HepG2 (cell line): ENCODE data around the gene PAK6. TPM values are rescaled to one million over a fixed set of nuclear protein-coding genes. Genes with fewer than 3 reads are reported as not detected.

Experiments used
- ATAC-seq: fragments of 200-7000 bp; cut with Tn5 transposase; 3 replicates; pipeline ENCODE4 v1.9.1; 2020; ENCODE audit warnings: mild to moderate bottlenecking, moderate library complexity
- BruUV-seq: library from RNA; stranded (reverse); fragments of 400-500 nt; replicated peaks from 2 replicates; lab custom pipeline; 2021; lab: Mats Ljungman, UMichigan
- CTCF ChIA-PET: fragments of 300-600 bp; formaldehyde crosslinking; extraction: SDS; loops from one replicate; lab custom pipeline; 2021; ENCODE audit warnings: low total read pairs, inconsistent platforms, low intra/inter-chr PET ratio; lab: Yijun Ruan, JAX
- POLR2A ChIA-PET: fragments of 350-600 bp; sonication (Branson Sonifier 250); formaldehyde crosslinking; loops from one replicate; lab custom pipeline; 2020; ENCODE audit warnings: antibody characterized with exemption, inconsistent platforms; lab: Yijun Ruan, JAX
- DNase-seq: peaks from one replicate; pipeline ENCODE4 v3.0.0-alpha.2; 2015; ENCODE audit warnings: low spot score
- FAIRE-seq: peaks from 3 replicates; lab custom pipeline; 2011; peaks lifted over from hg19 to GRCh38; lab: Jason Lieb, UNC
- H2AFZ ChIP-seq: one replicate; pipeline ENCODE4 v1.6.1; 2011; ENCODE audit warnings: low read length, inconsistent platforms
- H3K27ac ChIP-seq: fragments of 300-600 bp; 3 replicates; pipeline ENCODE4 v1.8.0; 2011; ENCODE audit warnings: mixed run types, mild to moderate bottlenecking, mixed read lengths, low read length, inconsistent platforms; ENCODE audit not compliant: insufficient read depth; ENCODE audit errors: extremely low read length
- H3K27me3 ChIP-seq, 2 experiments: fragments of 200-600 bp in 1 of 2; 2 replicates in 1 of 2; 3 replicates in 1 of 2; pipeline versions ENCODE4 v1.6.0 to v1.8.0; 2011; ENCODE audit warnings: low read length in 2 of 2, mild to moderate bottlenecking in 2 of 2, moderate library complexity in 2 of 2, inconsistent platforms in 1 of 2; ENCODE audit not compliant: insufficient read depth in 2 of 2, control insufficient read depth in 1 of 2
- H3K36me3 ChIP-seq, 2 experiments: fragments of 200-600 bp in 1 of 2; replicated peaks in 1 of 2; 2 replicates in 1 of 2; 3 replicates in 1 of 2; pipeline versions ENCODE4 v1.5.1 to v1.8.0; 2011; ENCODE audit warnings: low read length in 2 of 2, inconsistent platforms in 1 of 2; ENCODE audit not compliant: insufficient read depth in 2 of 2, control insufficient read depth in 1 of 2
- H3K4me1 ChIP-seq: 2 replicates; pipeline ENCODE4 v1.5.1; 2012; ENCODE audit warnings: low read length, inconsistent platforms; ENCODE audit not compliant: insufficient read depth
- H3K4me2 ChIP-seq: 2 replicates; pipeline ENCODE4 v1.6.0; 2011; ENCODE audit warnings: low read depth, low read length, inconsistent platforms
- H3K4me3 ChIP-seq, 3 experiments: fragments of 200-600 bp in 1 of 3; sonication (generic), shearing (Covaris generic) in 1 of 3; replicated peaks in 1 of 3; 2 replicates each; pipeline ENCODE4 v1.5.1; 2011 to 2016; ENCODE audit warnings: low read length in 3 of 3, inconsistent platforms in 2 of 3, low read depth in 2 of 3, mild to moderate bottlenecking in 2 of 3, control low read depth in 1 of 3, mixed read lengths in 1 of 3; ENCODE audit not compliant: insufficient read depth in 1 of 3
- H3K79me2 ChIP-seq: one replicate; pipeline ENCODE4 v1.6.1; 2011; ENCODE audit warnings: low read length, inconsistent platforms; ENCODE audit not compliant: insufficient read depth
- H3K9ac ChIP-seq: 2 replicates; pipeline ENCODE4 v1.6.0; 2011; ENCODE audit warnings: mild to moderate bottlenecking, low read depth, low read length, inconsistent platforms; ENCODE audit not compliant: insufficient read depth
- H3K9me3 ChIP-seq: 2 replicates; pipeline ENCODE4 v1.5.1; 2012; ENCODE audit warnings: mild to moderate bottlenecking, low read length
- H4K20me1 ChIP-seq: 2 replicates; pipeline ENCODE4 v1.6.0; 2011; ENCODE audit warnings: inconsistent platforms, mild to moderate bottlenecking, low read length, moderate library complexity; ENCODE audit not compliant: insufficient read depth
- IKZF4 ChIP-seq: sonication (generic); formaldehyde crosslinking; IDR thresholded peaks from 2 replicates; pipeline ENCODE4 v1.5.1; 2020; ENCODE audit warnings: borderline replicate concordance, mild to moderate bottlenecking, low read depth, missing genetic modification reagents; ENCODE audit errors: not compliant biosample characterization
- IRF2 ChIP-seq: IDR thresholded peaks from 2 replicates; pipeline ENCODE4 v1.6.1; 2018; ENCODE audit warnings: missing genetic modification reagents, missing compliant biosample characterization
- MED13 ChIP-seq: sonication (generic); formaldehyde crosslinking; IDR thresholded peaks from 2 replicates; pipeline ENCODE4 v1.5.0; 2020; ENCODE audit warnings: missing genetic modification reagents
- MTF1 ChIP-seq: sonication (generic); formaldehyde crosslinking; IDR thresholded peaks from 2 replicates; pipeline ENCODE4 v1.5.0; 2020; ENCODE audit warnings: missing genetic modification reagents
- PITX1 ChIP-seq: sonication (generic); formaldehyde crosslinking; IDR thresholded peaks from 2 replicates; pipeline ENCODE4 v1.5.1; 2020; ENCODE audit warnings: mild to moderate bottlenecking, missing genetic modification reagents
- SAP130 ChIP-seq: IDR thresholded peaks from 2 replicates; pipeline ENCODE4 v1.6.1; 2016; ENCODE audit warnings: low read depth
- SMARCE1 ChIP-seq: fragments of 450-650 bp; IDR thresholded peaks from 2 replicates; pipeline ENCODE4 v1.6.1; 2017; ENCODE audit warnings: borderline replicate concordance
- TAF1 ChIP-seq: sonication (generic); formaldehyde crosslinking; IDR thresholded peaks from 2 replicates; pipeline ENCODE4 v1.4.0; 2020; ENCODE audit warnings: missing genetic modification reagents
- YEATS2 ChIP-seq: sonication (generic); formaldehyde crosslinking; IDR thresholded peaks from 2 replicates; pipeline ENCODE4 v1.4.0; 2020; ENCODE audit warnings: missing genetic modification reagents, borderline replicate concordance
- ZBTB37 ChIP-seq: sonication (generic); formaldehyde crosslinking; IDR thresholded peaks from 2 replicates; pipeline ENCODE4 v1.4.0; 2020; ENCODE audit warnings: mild to moderate bottlenecking, missing genetic modification reagents
- ZKSCAN5 ChIP-seq: sonication (generic); formaldehyde crosslinking; IDR thresholded peaks from 2 replicates; pipeline ENCODE4 v1.5.1; 2020; ENCODE audit warnings: mild to moderate bottlenecking, missing genetic modification reagents
- ZNF496 ChIP-seq: sonication (generic); formaldehyde crosslinking; IDR thresholded peaks from 2 replicates; pipeline ENCODE4 v1.8.1; 2023; ENCODE audit warnings: mild to moderate bottlenecking, moderate library complexity, missing genetic modification reagents; ENCODE audit not compliant: insufficient replicate concordance
- ZNF501 ChIP-seq: sonication (generic); formaldehyde crosslinking; IDR thresholded peaks from 2 replicates; pipeline ENCODE4 v1.5.1; 2020; ENCODE audit warnings: mild to moderate bottlenecking, moderate library complexity, missing genetic modification reagents
- ZNF564 ChIP-seq: sonication (generic); formaldehyde crosslinking; IDR thresholded peaks from 2 replicates; pipeline ENCODE4 v1.8.1; 2023; ENCODE audit warnings: mild to moderate bottlenecking, missing genetic modification reagents
- WGBS: methylation state at CpG from one replicate; pipeline ENCODE4 v1.1.6; 2017; ENCODE audit warnings: low lambda C conversion rate; 5-methylcytosine and 5-hydroxymethylcytosine counted together
- in situ Hi-C: cut with HindIII; loops from 2 replicates; pipeline ENCODE4 v1.10.0; 2017; ENCODE audit warnings: low pct_unique_long_range_greater_than_20kb; ENCODE audit not compliant: extremely low pct_ligation_motif_present
- intact Hi-C: fragments of 100-400 bp; cut with micrococcal nuclease; formaldehyde crosslinking; loops from one replicate; pipeline ENCODE4 v1.10.0; 2022; ENCODE audit not compliant: unreplicated experiment
- polyA plus RNA-seq, 8 experiments: library from polyadenylated mRNA; depleted of rRNA in 3 of 8; stranded (reverse) in 7 of 8; unstranded in 1 of 8; fragments of >200 nt; fragmentation: Illumina TruSeq in 4 of 8; extraction: Trizol in 4 of 8; gene quantifications; 2 replicates each; pipeline versions ENCODE4 v1.2.1 to v1.2.3, GENCODE V29; 2011 to 2016; ENCODE audit warnings: low read depth in 4 of 8, missing spikeins in 1 of 8, mixed read lengths in 1 of 8; ENCODE audit not compliant: insufficient read depth in 1 of 8
- total RNA-seq, 5 experiments: library from RNA; depleted of rRNA; stranded (reverse); fragments of >200 nt; fragmentation: Illumina TruSeq; extraction: Trizol; gene quantifications; 2 replicates each; pipeline ENCODE4 v1.2.3, GENCODE V29; 2016; ENCODE audit warnings: low read depth in 1 of 5
- TF ChIP-seq, protein P1 (sequence below): sonication (generic); formaldehyde crosslinking; IDR thresholded peaks from one replicate; pipeline ENCODE4 v1.5.1; 2020; ENCODE audit warnings: mild to moderate bottlenecking, missing genetic modification reagents; ENCODE audit errors: not compliant biosample characterization

PAK6 gene
- total and polyA plus RNA-seq, 2 of the 13 experiments (the other 11 are each of a cell fraction or from before 2014, with no cell fraction given): 0.07 TPM; not detected in 1

DNA sequence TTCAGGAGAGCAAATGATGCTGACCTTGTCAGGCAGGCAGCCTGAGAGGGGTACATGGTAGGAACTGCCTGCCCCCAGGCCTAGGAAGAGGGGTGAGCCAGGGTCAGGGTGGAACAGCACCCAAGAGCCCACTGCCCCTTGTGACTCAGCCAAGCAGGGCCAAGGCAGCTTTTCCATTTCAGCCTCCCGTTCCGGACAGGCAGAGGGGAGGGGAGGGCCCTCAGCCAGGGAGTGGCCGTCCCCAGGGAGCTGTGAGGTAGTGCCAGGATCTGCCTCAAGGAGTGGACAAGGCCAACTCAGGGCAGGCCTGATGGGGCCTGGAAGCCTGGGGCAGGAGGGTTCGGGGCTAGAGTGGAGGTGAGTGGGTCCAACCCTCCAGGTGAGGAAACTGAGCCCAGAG is 49.1 kb downstream of the PAK6 start:
- Histone ChIP-seq H3K4me2 (no peak overlapping the region), H3K4me3 (no peak overlapping the region), H3K9me3 (no peaks in the 10 kb centered on the region), H4K20me1 (no peaks in the 10 kb centered on the region), H2AFZ (no peak overlapping the region), H3K27ac (no peak overlapping the region), H3K79me2 (no peaks in the 10 kb centered on the region), H3K36me3 (no peaks in the 10 kb centered on the region), H3K4me1 (peaks cover 10% of the 10 kb centered on the region; the same call in 1 of the 2 replicates), H3K9ac (no peak overlapping the region), H3K27me3 (peaks cover 21 to 95% of the 10 kb centered on the region in 2 experiments)
- WGBS: 0% methylated on average over 1 of the region's 4 CpGs
- FAIRE-seq (no peak), ATAC-seq (no peak), DNase-seq (no peak)
- CTCF ChIA-PET: no interaction called here
- TF ChIP-seq ZNF501 (CRISPR knock-in tag) (no peak), PITX1 (CRISPR knock-in tag) (no peak), IKZF4 (no peak), SAP130 (CRISPR knock-in tag) (no peak), ZNF496 (CRISPR knock-in tag) (no peak), YEATS2 (CRISPR knock-in tag) (no peak), ZBTB37 (CRISPR knock-in tag) (no peak), SMARCE1 (no peak), MTF1 (CRISPR knock-in tag) (no peak), IRF2 (CRISPR knock-in tag) (no peak), ZKSCAN5 (CRISPR knock-in tag) (no peak), MED13 (CRISPR knock-in tag) (no peak), ZNF564 (CRISPR knock-in tag) (no peak), TAF1 (no peak)
- TF ChIP-seq, protein P1, sequence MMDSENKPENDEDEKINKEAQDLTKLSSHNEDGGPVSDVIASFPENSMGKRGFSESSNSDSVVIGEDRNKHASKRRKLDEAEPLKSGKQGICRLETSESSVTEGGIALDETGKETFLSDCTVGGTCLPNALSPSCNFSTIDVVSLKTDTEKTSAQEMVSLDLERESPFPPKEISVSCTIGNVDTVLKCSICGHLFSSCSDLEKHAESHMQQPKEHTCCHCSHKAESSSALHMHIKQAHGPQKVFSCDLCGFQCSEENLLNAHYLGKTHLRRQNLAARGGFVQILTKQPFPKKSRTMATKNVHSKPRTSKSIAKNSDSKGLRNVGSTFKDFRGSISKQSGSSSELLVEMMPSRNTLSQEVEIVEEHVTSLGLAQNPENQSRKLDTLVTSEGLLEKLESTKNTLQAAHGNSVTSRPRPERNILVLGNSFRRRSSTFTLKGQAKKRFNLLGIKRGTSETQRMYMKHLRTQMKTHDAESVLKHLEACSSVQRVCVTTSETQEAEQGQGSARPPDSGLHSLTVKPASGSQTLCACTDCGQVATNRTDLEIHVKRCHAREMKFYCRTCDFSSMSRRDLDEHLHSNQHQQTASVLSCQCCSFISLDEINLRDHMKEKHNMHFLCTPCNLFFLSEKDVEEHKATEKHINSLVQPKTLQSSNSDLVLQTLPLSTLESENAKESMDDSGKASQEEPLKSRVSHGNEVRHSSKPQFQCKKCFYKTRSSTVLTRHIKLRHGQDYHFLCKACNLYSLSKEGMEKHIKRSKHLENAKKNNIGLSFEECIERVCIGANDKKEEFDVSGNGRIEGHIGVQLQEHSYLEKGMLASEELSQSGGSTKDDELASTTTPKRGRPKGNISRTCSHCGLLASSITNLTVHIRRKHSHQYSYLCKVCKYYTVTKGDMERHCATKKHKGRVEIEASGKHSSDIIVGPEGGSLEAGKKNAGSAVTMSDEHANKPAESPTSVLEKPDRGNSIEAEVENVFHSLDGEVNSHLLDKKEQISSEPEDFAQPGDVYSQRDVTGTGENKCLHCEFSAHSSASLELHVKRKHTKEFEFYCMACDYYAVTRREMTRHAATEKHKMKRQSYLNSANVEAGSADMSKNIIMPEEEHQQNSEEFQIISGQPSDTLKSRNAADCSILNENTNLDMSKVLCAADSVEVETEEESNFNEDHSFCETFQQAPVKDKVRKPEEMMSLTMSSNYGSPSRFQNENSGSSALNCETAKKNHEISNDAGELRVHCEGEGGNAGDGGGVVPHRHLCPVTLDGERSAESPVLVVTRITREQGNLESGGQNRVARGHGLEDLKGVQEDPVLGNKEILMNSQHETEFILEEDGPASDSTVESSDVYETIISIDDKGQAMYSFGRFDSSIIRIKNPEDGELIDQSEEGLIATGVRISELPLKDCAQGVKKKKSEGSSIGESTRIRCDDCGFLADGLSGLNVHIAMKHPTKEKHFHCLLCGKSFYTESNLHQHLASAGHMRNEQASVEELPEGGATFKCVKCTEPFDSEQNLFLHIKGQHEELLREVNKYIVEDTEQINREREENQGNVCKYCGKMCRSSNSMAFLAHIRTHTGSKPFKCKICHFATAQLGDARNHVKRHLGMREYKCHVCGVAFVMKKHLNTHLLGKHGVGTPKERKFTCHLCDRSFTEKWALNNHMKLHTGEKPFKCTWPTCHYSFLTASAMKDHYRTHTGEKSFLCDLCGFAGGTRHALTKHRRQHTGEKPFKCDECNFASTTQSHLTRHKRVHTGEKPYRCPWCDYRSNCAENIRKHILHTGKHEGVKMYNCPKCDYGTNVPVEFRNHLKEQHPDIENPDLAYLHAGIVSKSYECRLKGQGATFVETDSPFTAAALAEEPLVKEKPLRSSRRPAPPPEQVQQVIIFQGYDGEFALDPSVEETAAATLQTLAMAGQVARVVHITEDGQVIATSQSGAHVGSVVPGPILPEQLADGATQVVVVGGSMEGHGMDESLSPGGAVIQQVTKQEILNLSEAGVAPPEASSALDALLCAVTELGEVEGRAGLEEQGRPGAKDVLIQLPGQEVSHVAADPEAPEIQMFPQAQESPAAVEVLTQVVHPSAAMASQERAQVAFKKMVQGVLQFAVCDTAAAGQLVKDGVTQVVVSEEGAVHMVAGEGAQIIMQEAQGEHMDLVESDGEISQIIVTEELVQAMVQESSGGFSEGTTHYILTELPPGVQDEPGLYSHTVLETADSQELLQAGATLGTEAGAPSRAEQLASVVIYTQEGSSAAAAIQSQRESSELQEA (CRISPR knock-in tag): no peak
- BruUV-seq: no TSS peak
- in situ Hi-C loops: no loop called here
- intact Hi-C loops: no loop called here
- POLR2A ChIA-PET: no interaction called here
